PC-9 (cell line): ENCODE data around the gene NBDY.
"Not testable (repeated sequence)": the region's sequence is repeated elsewhere in the genome, so short reads cannot be mapped to it uniquely, and the experiment has no call there.

Source experiments
- EZH2 ChIP-seq: fragments of 200-600 bp; sonication (generic); IDR thresholded peaks from 2 replicates; pipeline ENCODE4 v1.8.0; 2017; ENCODE audit warnings: antibody characterized with exemption, low read depth
- TF ChIP-seq, protein P1 (sequence below): fragments of 200-600 bp; sonication (generic); conservative IDR thresholded peaks from 2 replicates; pipeline ENCODE4 v1.6.1; 2017; ENCODE audit warnings: mixed run types, antibody characterized with exemption, mild to moderate bottlenecking, moderate library complexity

GRCh38 chrX:56768120-56768660 is 39.1 kb downstream of the NBDY start:
- TF ChIP-seq, protein P1, sequence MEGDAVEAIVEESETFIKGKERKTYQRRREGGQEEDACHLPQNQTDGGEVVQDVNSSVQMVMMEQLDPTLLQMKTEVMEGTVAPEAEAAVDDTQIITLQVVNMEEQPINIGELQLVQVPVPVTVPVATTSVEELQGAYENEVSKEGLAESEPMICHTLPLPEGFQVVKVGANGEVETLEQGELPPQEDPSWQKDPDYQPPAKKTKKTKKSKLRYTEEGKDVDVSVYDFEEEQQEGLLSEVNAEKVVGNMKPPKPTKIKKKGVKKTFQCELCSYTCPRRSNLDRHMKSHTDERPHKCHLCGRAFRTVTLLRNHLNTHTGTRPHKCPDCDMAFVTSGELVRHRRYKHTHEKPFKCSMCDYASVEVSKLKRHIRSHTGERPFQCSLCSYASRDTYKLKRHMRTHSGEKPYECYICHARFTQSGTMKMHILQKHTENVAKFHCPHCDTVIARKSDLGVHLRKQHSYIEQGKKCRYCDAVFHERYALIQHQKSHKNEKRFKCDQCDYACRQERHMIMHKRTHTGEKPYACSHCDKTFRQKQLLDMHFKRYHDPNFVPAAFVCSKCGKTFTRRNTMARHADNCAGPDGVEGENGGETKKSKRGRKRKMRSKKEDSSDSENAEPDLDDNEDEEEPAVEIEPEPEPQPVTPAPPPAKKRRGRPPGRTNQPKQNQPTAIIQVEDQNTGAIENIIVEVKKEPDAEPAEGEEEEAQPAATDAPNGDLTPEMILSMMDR, result not testable (repeated sequence)
- not testable (repeated sequence) for TF ChIP-seq EZH2
